ENCODE measurements around the gene NCAN. TPM values are rescaled to one million over a fixed set of nuclear protein-coding genes. Genes with fewer than 3 reads are reported as not detected.
A peak's percentile ranks its signal among the peaks of the same experiment; 100 is the strongest.
"Not testable (repeated sequence)": the region's sequence is repeated elsewhere in the genome, so short reads cannot be mapped to it uniquely, and the experiment has no call there.

The NCAN gene
- total and polyA plus RNA-seq, 3 experiments from 2014 or later: 0.04 TPM; not detected in 2

- Mint-ChIP-seq H3K9me3 (no peaks in the 10 kb centered on the region), H3K27ac (no peak overlapping the region), H3K27me3 (peaks cover 27 to 60% of the 10 kb centered on the region in 2 donors), H3K36me3 (peaks cover 0 to 2% (median 0%) of the 10 kb centered on the region in 3 donors), H3K4me3 (no peak overlapping the region), H3K4me1 (no peaks in the 10 kb centered on the region)
- ChIA-PET POLR2A (interaction anchor here (0.6 kb wide), 1 partner anchor 18 kb away, joined by 4 read pairs; no protein-coding TSS in a partner anchor), CTCF (no interaction called here)
- no peak for DNase-seq
- Histone ChIP-seq H3K4me1 (ENCODE audit: insufficient read depth, low read length) (no peaks in the 10 kb centered on the region), H3K9me3 (ENCODE audit: low read length) (no peaks in the 10 kb centered on the region), H3K27ac (ENCODE audit: low read depth, low read length) (no peak overlapping the region), H3K36me3 (ENCODE audit: insufficient read depth, low read length) (no peaks in the 10 kb centered on the region), H3K27me3 (ENCODE audit: insufficient read depth, low read length, poor library complexity, severe bottlenecking) (peaks cover 5% of the 10 kb centered on the region), H3K4me3 (ENCODE audit: low read length) (no peak overlapping the region)
These were observed 38.5 kb downstream of the NCAN start for GRCh38 chr19:19250196-19250801.

- POLR2A ChIA-PET; H3K27ac Mint-ChIP-seq; H3K4me1 Mint-ChIP-seq; H3K4me1 ChIP-seq (ENCODE audit: insufficient read depth, low read length); H3K9me3 Mint-ChIP-seq; DNase-seq; H3K36me3 ChIP-seq (ENCODE audit: insufficient read depth, low read length); H3K4me3 Mint-ChIP-seq; H3K27ac ChIP-seq (ENCODE audit: low read depth, low read length); H3K27me3 ChIP-seq (ENCODE audit: insufficient read depth, low read length, poor library complexity, severe bottlenecking); H3K9me3 ChIP-seq (ENCODE audit: low read length); H3K4me3 ChIP-seq (ENCODE audit: low read length); CTCF ChIA-PET; H3K36me3 Mint-ChIP-seq: not testable (repeated sequence)
- H3K27me3 Mint-ChIP-seq: peaks cover 32 to 68% of the 10 kb centered on the region in 2 donors
These were observed 41.7 kb downstream of the NCAN start for GRCh38 chr19:19253409-19253808.

- Mint-ChIP-seq H3K36me3 (peaks cover 0 to 6% (median 2%) of the 10 kb centered on the region in 3 donors), H3K4me1 (peaks cover 0 to 7% (median 3%) of the 10 kb centered on the region in 3 donors), H3K4me3 (peak overlapping the region in 1 of 7 donors; percentile 63), H3K27ac (no peak overlapping the region), H3K9me3 (peaks cover 0 to 2% (median 0%) of the 10 kb centered on the region in 5 donors), H3K27me3 (peaks cover 25 to 64% of the 10 kb centered on the region in 2 donors)
- Histone ChIP-seq H3K9me3 (ENCODE audit: low read length) (no peaks in the 10 kb centered on the region), H3K4me3 (ENCODE audit: low read length) (no peak overlapping the region), H3K4me1 (ENCODE audit: insufficient read depth, low read length) (no peaks in the 10 kb centered on the region), H3K27ac (ENCODE audit: low read depth, low read length) (no peak overlapping the region), H3K27me3 (ENCODE audit: insufficient read depth, low read length, poor library complexity, severe bottlenecking) (peaks cover 4% of the 10 kb centered on the region), H3K36me3 (ENCODE audit: insufficient read depth, low read length) (no peaks in the 10 kb centered on the region)
- no peak for DNase-seq
- POLR2A ChIA-PET: no interaction called here
- CTCF ChIA-PET: no interaction called here
These were observed 44.6 kb downstream of the NCAN start for GRCh38 chr19:19256072-19256969.

- Mint-ChIP-seq H3K36me3 (peaks cover 0 to 6% (median 2%) of the 10 kb centered on the region in 3 donors), H3K4me1 (peaks cover 0 to 12% (median 6%) of the 10 kb centered on the region in 3 donors), H3K27me3 (peaks cover 22 to 60% of the 10 kb centered on the region in 2 donors), H3K27ac (no peak overlapping the region), H3K9me3 (peaks cover 0 to 2% (median 0%) of the 10 kb centered on the region in 5 donors), H3K4me3 (no peak overlapping the region)
- Histone ChIP-seq H3K4me1 (ENCODE audit: insufficient read depth, low read length) (no peaks in the 10 kb centered on the region), H3K27me3 (ENCODE audit: insufficient read depth, low read length, poor library complexity, severe bottlenecking) (peaks cover 7% of the 10 kb centered on the region), H3K4me3 (ENCODE audit: low read length) (no peak overlapping the region), H3K27ac (ENCODE audit: low read depth, low read length) (no peak overlapping the region), H3K9me3 (ENCODE audit: low read length) (no peaks in the 10 kb centered on the region), H3K36me3 (ENCODE audit: insufficient read depth, low read length) (no peaks in the 10 kb centered on the region)
- ChIA-PET CTCF (no interaction called here), POLR2A (no interaction called here)
- DNase-seq: no peak
These were observed 45.4 kb downstream of the NCAN start for GRCh38 chr19:19257137-19257536.

GRCh38 chr19:19257836-19258588 is 46.3 kb downstream of the NCAN start:
- Histone ChIP-seq H3K36me3 (ENCODE audit: insufficient read depth, low read length) (no peaks in the 10 kb centered on the region), H3K4me3 (ENCODE audit: low read length) (no peak overlapping the region), H3K27ac (ENCODE audit: low read depth, low read length) (no peak overlapping the region), H3K4me1 (ENCODE audit: insufficient read depth, low read length) (no peaks in the 10 kb centered on the region), H3K27me3 (ENCODE audit: insufficient read depth, low read length, poor library complexity, severe bottlenecking) (peaks cover 11% of the 10 kb centered on the region), H3K9me3 (ENCODE audit: low read length) (no peaks in the 10 kb centered on the region)
- no peak for DNase-seq
- H3K4me3 Mint-ChIP-seq: no peak overlapping the region
- CTCF ChIA-PET: no interaction called here
- peaks cover 26 to 65% of the 10 kb centered on the region in 2 donors for H3K27me3 Mint-ChIP-seq
- no peak overlapping the region for H3K27ac Mint-ChIP-seq
- POLR2A ChIA-PET: no interaction called here
- peaks cover 0 to 14% (median 9%) of the 10 kb centered on the region in 3 donors for H3K4me1 Mint-ChIP-seq
- peaks cover 0 to 2% (median 0%) of the 10 kb centered on the region in 5 donors for H3K9me3 Mint-ChIP-seq
- peaks cover 0 to 6% (median 2%) of the 10 kb centered on the region in 3 donors for H3K36me3 Mint-ChIP-seq

- Histone ChIP-seq H3K4me1 (ENCODE audit: insufficient read depth, low read length) (no peaks in the 10 kb centered on the region), H3K27me3 (ENCODE audit: insufficient read depth, low read length, poor library complexity, severe bottlenecking) (peaks cover 11% of the 10 kb centered on the region), H3K9me3 (ENCODE audit: low read length) (no peaks in the 10 kb centered on the region), H3K36me3 (ENCODE audit: insufficient read depth, low read length) (no peaks in the 10 kb centered on the region), H3K4me3 (ENCODE audit: low read length) (no peak overlapping the region), H3K27ac (ENCODE audit: low read depth, low read length) (no peak overlapping the region)
- ChIA-PET POLR2A (no interaction called here), CTCF (no interaction called here)
- Mint-ChIP-seq H3K9me3 (peaks cover 0 to 2% (median 0%) of the 10 kb centered on the region in 5 donors), H3K27me3 (peaks cover 30 to 64% of the 10 kb centered on the region in 2 donors), H3K4me1 (peaks cover 0 to 14% (median 9%) of the 10 kb centered on the region in 3 donors), H3K4me3 (no peak overlapping the region), H3K36me3 (peaks cover 0 to 6% (median 0%) of the 10 kb centered on the region in 3 donors), H3K27ac (no peak overlapping the region)
- no peak for DNase-seq
These were observed 47.0 kb downstream of the NCAN start for GRCh38 chr19:19258589-19259338.

GRCh38 chr19:19259741-19260140 is 48.0 kb downstream of the NCAN start:
- Histone ChIP-seq H3K27me3 (ENCODE audit: insufficient read depth, low read length, poor library complexity, severe bottlenecking) (peaks cover 11% of the 10 kb centered on the region), H3K27ac (ENCODE audit: low read depth, low read length) (no peak overlapping the region), H3K4me3 (ENCODE audit: low read length) (no peak overlapping the region), H3K4me1 (ENCODE audit: insufficient read depth, low read length) (no peaks in the 10 kb centered on the region), H3K36me3 (ENCODE audit: insufficient read depth, low read length) (no peaks in the 10 kb centered on the region), H3K9me3 (ENCODE audit: low read length) (no peaks in the 10 kb centered on the region)
- Mint-ChIP-seq H3K27ac (no peak overlapping the region), H3K4me1 (peaks cover 0 to 14% (median 9%) of the 10 kb centered on the region in 3 donors), H3K9me3 (peaks cover 0 to 2% (median 0%) of the 10 kb centered on the region in 5 donors), H3K4me3 (no peak overlapping the region), H3K27me3 (peaks cover 30 to 68% of the 10 kb centered on the region in 2 donors), H3K36me3 (peaks cover 0 to 6% (median 0%) of the 10 kb centered on the region in 3 donors)
- POLR2A ChIA-PET: no interaction called here
- no peak for DNase-seq
- CTCF ChIA-PET: no interaction called here
